H1 (cell line): ENCODE measurements around the gene OGT. TPM values are rescaled to one million over a fixed set of nuclear protein-coding genes. Genes with fewer than 3 reads are reported as not detected.

Source experiments
- CTCF ChIA-PET: fragments of 300-600 bp; sonication (Branson Sonifier 250); formaldehyde crosslinking; loops from one replicate; lab custom pipeline; 2021; ENCODE audit not compliant: partially characterized antibody; lab: Charles Lee
- POLR2A ChIA-PET: fragments of 300-600 bp; sonication (Branson Sonifier 250); formaldehyde crosslinking; loops from one replicate; lab custom pipeline; 2021; ENCODE audit warnings: inconsistent platforms; ENCODE audit not compliant: partially characterized antibody; lab: Charles Lee
- DNase-seq, 2 experiments: peaks; one replicate each; pipeline versions ENCODE4 v3.0.0 to v3.0.0-alpha.2; 2010 to 2022; ENCODE audit warnings: low spot score in 2 of 2, low read depth in 1 of 2, mixed read lengths in 1 of 2
- FAIRE-seq: peaks from 2 replicates; lab custom pipeline; 2011; peaks lifted over from hg19 to GRCh38; lab: Jason Lieb, UNC
- H2AFZ ChIP-seq: 2 replicates; pipeline ENCODE4 v1.8.1; 2012; ENCODE audit warnings: low read length, inconsistent platforms
- H2AK5ac ChIP-seq: 2 replicates; pipeline ENCODE4 v1.6.1; 2013; ENCODE audit warnings: low read depth, low read length
- H2BK120ac ChIP-seq: replicated peaks from 2 replicates; pipeline ENCODE3; 2013; ENCODE audit warnings: low read depth, low read length, inconsistent platforms
- H2BK12ac ChIP-seq: 2 replicates; pipeline ENCODE4 v1.6.1; 2013; ENCODE audit warnings: low read depth, low read length
- H2BK15ac ChIP-seq: 2 replicates; pipeline ENCODE4 v1.6.1; 2013; ENCODE audit warnings: low read length
- H2BK20ac ChIP-seq: 2 replicates; pipeline ENCODE4 v1.6.1; 2013; ENCODE audit warnings: low read length
- H2BK5ac ChIP-seq: 2 replicates; pipeline ENCODE4 v1.6.1; 2013; ENCODE audit warnings: low read depth, low read length
- H3K14ac ChIP-seq: 2 replicates; pipeline ENCODE4 v1.6.1; 2013; ENCODE audit warnings: inconsistent platforms; ENCODE audit not compliant: insufficient read length
- H3K18ac ChIP-seq: 2 replicates; pipeline ENCODE4 v1.6.1; 2013; ENCODE audit warnings: low read length; ENCODE audit errors: extremely low read depth
- H3K23ac ChIP-seq: 2 replicates; pipeline ENCODE4 v1.6.1; 2013; ENCODE audit warnings: inconsistent platforms; ENCODE audit not compliant: insufficient read length
- H3K23me2 ChIP-seq: 2 replicates; pipeline ENCODE4 v1.6.1; 2013; ENCODE audit warnings: low read depth, low read length
- H3K27ac ChIP-seq: 2 replicates; pipeline ENCODE4 v1.6.1; 2011; ENCODE audit warnings: low read depth, low read length, inconsistent platforms
- H3K27me3 ChIP-seq, 4 experiments: replicated peaks in 1 of 4; 1 replicate in 1 of 4; 2 replicates in 3 of 4; pipeline versions ENCODE4 v1.6.1 to v1.8.1; 2011 to 2013; ENCODE audit warnings: low read length in 3 of 4, mild to moderate bottlenecking in 3 of 4, inconsistent platforms in 2 of 4, mixed read lengths in 2 of 4, moderate library complexity in 1 of 4; ENCODE audit not compliant: control insufficient read depth in 3 of 4, insufficient read depth in 3 of 4; ENCODE audit errors: extremely low read depth in 1 of 4
- H3K36me3 ChIP-seq, 4 experiments: 2 replicates each; pipeline versions ENCODE4 v1.6.1 to v1.8.1; 2011 to 2013; ENCODE audit warnings: mild to moderate bottlenecking in 4 of 4, low read length in 3 of 4, moderate library complexity in 2 of 4, control low read depth in 1 of 4, inconsistent platforms in 1 of 4; ENCODE audit not compliant: insufficient read depth in 4 of 4, control insufficient read depth in 2 of 4
- H3K4ac ChIP-seq: replicated peaks from 2 replicates; pipeline ENCODE3; 2013; ENCODE audit warnings: low read length, low read depth, mixed read lengths, inconsistent platforms; ENCODE audit not compliant: insufficient read length
- H3K4me1 ChIP-seq, 4 experiments: replicated peaks in 1 of 4; 1 replicate in 1 of 4; 2 replicates in 3 of 4; pipeline versions ENCODE4 v1.6.1 to v1.8.1; 2011 to 2013; ENCODE audit warnings: low read length in 3 of 4, inconsistent platforms in 2 of 4, mixed read lengths in 1 of 4; ENCODE audit not compliant: insufficient read depth in 4 of 4, control insufficient read depth in 3 of 4
- H3K4me2 ChIP-seq, 2 experiments: 2 replicates each; pipeline versions ENCODE4 v1.6.1 to v1.8.1; 2011 to 2013; ENCODE audit warnings: low read depth in 2 of 2, low read length in 2 of 2, control low read depth in 1 of 2, inconsistent platforms in 1 of 2, mild to moderate bottlenecking in 1 of 2; ENCODE audit not compliant: insufficient read depth in 1 of 2
- H3K4me3 ChIP-seq, 4 experiments: fragments of 200-600, 300-600 bp in 1 of 4; sonication (generic), shearing (Covaris generic), sonication (Bioruptor Twin) in 1 of 4; 2 replicates each; pipeline versions ENCODE4 v1.5.1 to v1.8.1; 2011 to 2016; ENCODE audit warnings: low read length in 4 of 4, low read depth in 3 of 4, control low read depth in 2 of 4, inconsistent platforms in 2 of 4, mild to moderate bottlenecking in 2 of 4, mixed read lengths in 1 of 4, moderate library complexity in 1 of 4; ENCODE audit not compliant: insufficient read depth in 2 of 4; ENCODE audit errors: extremely low read depth in 1 of 4
- H3K56ac ChIP-seq: replicated peaks from 2 replicates; pipeline ENCODE3; 2013; ENCODE audit warnings: low read depth, mild to moderate bottlenecking, mixed read lengths, low read length, inconsistent platforms; ENCODE audit not compliant: insufficient read length
- H3K79me1 ChIP-seq: 2 replicates; pipeline ENCODE4 v1.6.1; 2013; ENCODE audit warnings: low read depth, low read length, control low read depth
- H3K79me2 ChIP-seq, 2 experiments: 2 replicates each; pipeline versions ENCODE4 v1.6.1 to v1.8.1; 2012 to 2013; ENCODE audit warnings: low read length in 2 of 2, mild to moderate bottlenecking in 2 of 2, inconsistent platforms in 1 of 2; ENCODE audit not compliant: insufficient read depth in 2 of 2, control insufficient read depth in 1 of 2
- H3K9ac ChIP-seq, 4 experiments: replicated peaks in 1 of 4; 1 replicate in 1 of 4; 2 replicates in 3 of 4; pipeline versions ENCODE4 v1.6.1 to v1.8.1; 2011 to 2013; ENCODE audit warnings: low read depth in 3 of 4, low read length in 3 of 4, control low read depth in 2 of 4, mild to moderate bottlenecking in 2 of 4, moderate library complexity in 2 of 4, inconsistent platforms in 1 of 4; ENCODE audit errors: extremely low read depth in 1 of 4
- H3K9me3 ChIP-seq, 2 experiments: 2 replicates each; pipeline versions ENCODE4 v1.6.1 to v1.8.1; 2012 to 2013; ENCODE audit warnings: mild to moderate bottlenecking in 2 of 2, moderate library complexity in 2 of 2, control low read depth in 1 of 2, inconsistent platforms in 1 of 2, low read depth in 1 of 2, low read length in 1 of 2, mixed read lengths in 1 of 2; ENCODE audit not compliant: insufficient read depth in 2 of 2
- H4K20me1 ChIP-seq, 2 experiments: replicated peaks in 1 of 2; 2 replicates each; pipeline versions ENCODE3 to v1.8.1; 2011 to 2013; ENCODE audit warnings: inconsistent platforms in 2 of 2, low read length in 2 of 2, mild to moderate bottlenecking in 1 of 2; ENCODE audit not compliant: insufficient read depth in 2 of 2, control insufficient read depth in 1 of 2
- H4K5ac ChIP-seq: 2 replicates; pipeline ENCODE4 v1.6.1; 2013; ENCODE audit warnings: low read length, low read depth, mixed read lengths, inconsistent platforms; ENCODE audit not compliant: insufficient read length
- H4K8ac ChIP-seq: 2 replicates; pipeline ENCODE4 v1.8.0; 2013; ENCODE audit warnings: mild to moderate bottlenecking, moderate library complexity, low read length, inconsistent platforms; ENCODE audit not compliant: insufficient read depth; ENCODE audit errors: extremely low read depth
- H4K91ac ChIP-seq: replicated peaks from 2 replicates; pipeline ENCODE3; 2013; ENCODE audit warnings: low read length, mixed read lengths, inconsistent platforms; ENCODE audit not compliant: insufficient read length
- CBX8 ChIP-seq: fragments of 300-800, 300-1000 bp; sonication (generic); IDR thresholded peaks from 2 replicates; pipeline ENCODE4 v1.7.1; 2016; ENCODE audit warnings: low read depth, low read length, borderline replicate concordance
- CEBPB ChIP-seq: IDR thresholded peaks from 2 replicates; pipeline ENCODE4 v1.6.1; 2012; ENCODE audit warnings: low read depth, low read length
- CHD2 ChIP-seq: IDR thresholded peaks from 2 replicates; pipeline ENCODE4 v1.6.1; 2012; ENCODE audit warnings: low read length, improper control_type of control experiment
- RBBP5 ChIP-seq: IDR thresholded peaks from 2 replicates; pipeline ENCODE4 v1.7.1; 2012; ENCODE audit warnings: low read depth, mild to moderate bottlenecking, inconsistent platforms, low read length, moderate library complexity, borderline replicate concordance
- TAF1 ChIP-seq: IDR thresholded peaks from 2 replicates; pipeline ENCODE4 v1.6.1; 2011; ENCODE audit warnings: mild to moderate bottlenecking, low read depth, low read length
- USF2 ChIP-seq: IDR thresholded peaks from 2 replicates; pipeline ENCODE4 v1.6.1; 2011; ENCODE audit warnings: low read length, improper control_type of control experiment
- WGBS, 2 experiments: shearing (Covaris generic) in 1 of 2; methylation state at CpG; one replicate each; pipeline versions ENCODE4 v1.1.6 to v1.1.7; 2013 to 2015; ENCODE audit warnings: low lambda C conversion rate in 2 of 2, mixed read lengths in 2 of 2, inconsistent platforms in 1 of 2, low coverage in 1 of 2, missing lambda C conversion rate in 1 of 2; ENCODE audit not compliant: insufficient replicate concordance in 2 of 2, insufficient coverage in 1 of 2, insufficient read length in 1 of 2; ENCODE audit errors: extremely low coverage in 1 of 2, missing lambda C conversion rate in 1 of 2; 5-methylcytosine and 5-hydroxymethylcytosine counted together
- polyA plus RNA-seq, 7 experiments: library from polyadenylated mRNA; depleted of rRNA in 3 of 7; stranded (reverse) in 5 of 7; unstranded in 2 of 7; fragments of >200 nt in 5 of 7; fragments of 200-250 nt in 2 of 7; gene quantifications; 1 replicate in 5 of 7; 2 replicates in 1 of 7; 4 replicates in 1 of 7; pipeline versions ENCODE4 v1.2.1 to v1.2.3, GENCODE V29; 2011 to 2013; ENCODE audit warnings: missing spikeins in 2 of 7, mixed read lengths in 2 of 7
- total RNA-seq: library from RNA; stranded (reverse); fragmentation: NEBNext Ultra II Directional; extraction: Animal tissue kit (Norgen Biotek cat#: 25700); gene quantifications from 2 replicates; pipeline ENCODE4 v1.2.1, GENCODE V29; 2021

OGT gene
- total and polyA plus RNA-seq, 2 of the 8 experiments (the other 6 are each of a cell fraction or from before 2014, with no cell fraction given): 130 to 169 TPM

DNA sequence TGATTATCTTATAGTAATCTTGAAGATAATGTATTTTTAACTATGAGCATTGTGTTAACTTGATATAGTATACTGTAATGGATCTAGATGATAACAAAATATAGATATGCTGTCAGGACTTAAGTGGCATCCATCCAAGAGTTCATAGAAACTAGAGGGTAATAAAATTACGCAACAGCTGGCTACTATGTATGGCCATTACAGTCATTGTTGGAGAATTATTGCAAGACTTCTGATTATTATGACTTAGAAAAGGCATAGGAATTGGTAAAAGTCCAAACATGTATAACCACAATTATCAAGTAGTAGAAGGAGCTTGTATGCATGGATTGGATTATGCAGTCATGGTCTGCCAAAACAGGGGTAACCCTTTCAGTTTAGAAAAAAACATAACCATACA lies 9.5 kb downstream of the OGT start:
- H3K36me3 ChIP-seq: peaks cover 2 to 64% (median 13%) of the 10 kb centered on the region in 4 experiments; a peak in 7 of 8 replicates
- TF ChIP-seq CHD2 (no peak), RBBP5 (no peak), TAF1 (no peak), USF2 (no peak), CEBPB (no peak), CBX8 (no peak)
- H3K56ac ChIP-seq: no peak overlapping the region
- no peak overlapping the region for H3K23ac ChIP-seq
- no peak overlapping the region for H2AFZ ChIP-seq
- POLR2A ChIA-PET: interaction anchor here (0.6 to 7.0 kb wide), 4 partner anchors 9 to 107 kb away, joined by 3 to 60 read pairs (median 4); partner anchors contain the start of gene OGT
- H2BK12ac ChIP-seq: no peak overlapping the region
- no peak overlapping the region for H2BK20ac ChIP-seq
- H2BK5ac ChIP-seq: no peak overlapping the region
- no peaks in the 10 kb centered on the region for H3K79me1 ChIP-seq
- H2AK5ac ChIP-seq: no peak overlapping the region
- no peak overlapping the region for H3K4ac ChIP-seq
- no peak for FAIRE-seq
- H4K5ac ChIP-seq: no peak overlapping the region
- no peak overlapping the region for H4K8ac ChIP-seq
- CTCF ChIA-PET: interaction anchor here (0.5 to 0.9 kb wide), 2 partner anchors 18 to 79 kb away, joined by 3 read pairs; no protein-coding TSS in a partner anchor
- no peak overlapping the region for H3K4me2 ChIP-seq
- 100% methylated on average over 1 of the region's 1 CpG; no CpG with 5 or more reads in 1 of the 2 experiments for WGBS, 2 experiments
- H3K27me3 ChIP-seq: no peaks in the 10 kb centered on the region
- no peak for DNase-seq
- H2BK120ac ChIP-seq: no peak overlapping the region
- no peak overlapping the region for H3K18ac ChIP-seq
- peaks cover 20 to 99% of the 10 kb centered on the region in 2 experiments for H3K79me2 ChIP-seq
- H2BK15ac ChIP-seq: no peak overlapping the region
- peaks cover 0 to 4% (median 1%) of the 10 kb centered on the region in 4 experiments; a peak in 2 of 7 replicates for H3K4me1 ChIP-seq
- H4K91ac ChIP-seq: no peak overlapping the region
- H3K9ac ChIP-seq: no peak overlapping the region
- H3K14ac ChIP-seq: no peak overlapping the region
- peaks cover 12 to 27% of the 10 kb centered on the region in 2 experiments for H4K20me1 ChIP-seq
- H3K9me3 ChIP-seq: no peaks in the 10 kb centered on the region
- no peaks in the 10 kb centered on the region for H3K23me2 ChIP-seq
- H3K27ac ChIP-seq: no peak overlapping the region
- no peak overlapping the region for H3K4me3 ChIP-seq
